Kidney (tissue), 14 donors: ENCODE data around the gene RFX7. TPM values are rescaled to one million over a fixed set of nuclear protein-coding genes. Genes with fewer than 3 reads are reported as not detected.
A peak's percentile ranks its signal among the peaks of the same experiment; 100 is the strongest.

ENCODE experiments used
- DNase-seq, 5 donors: peaks; one replicate each; pipeline ENCODE4 v3.0.0-alpha.2; 2013 to 2020
- FAIRE-seq: peaks from 2 replicates; lab custom pipeline; 2012; peaks lifted over from hg19 to GRCh38; lab: Jason Lieb, UNC
- H3K27ac ChIP-seq, 2 donors: one replicate each; pipeline ENCODE4 v1.7.0; 2013; ENCODE audit warnings: low read depth in 2 of 2, low read length in 2 of 2, inconsistent platforms in 1 of 2
- H3K27me3 ChIP-seq: one replicate; pipeline ENCODE4 v1.7.1; 2013; ENCODE audit warnings: low read length, inconsistent platforms; ENCODE audit not compliant: control insufficient read depth, insufficient read depth
- H3K36me3 ChIP-seq, 3 donors: one replicate each; pipeline versions ENCODE4 v1.7.0 to v1.7.1; 2013; ENCODE audit warnings: low read length in 3 of 3, control low read depth in 1 of 3, inconsistent platforms in 1 of 3; ENCODE audit not compliant: insufficient read depth in 3 of 3, control insufficient read depth in 2 of 3
- H3K4me1 ChIP-seq, 3 donors: one replicate each; pipeline versions ENCODE4 v1.7.0 to v1.7.1; 2013; ENCODE audit warnings: low read length in 3 of 3, inconsistent platforms in 1 of 3, low read depth in 1 of 3; ENCODE audit not compliant: control insufficient read depth in 2 of 3, insufficient read depth in 2 of 3
- H3K4me3 ChIP-seq, 3 donors: one replicate each; pipeline versions ENCODE4 v1.7.0 to v1.8.1; 2013; ENCODE audit warnings: low read length in 3 of 3, control low read depth in 1 of 3, inconsistent platforms in 1 of 3
- H3K9ac ChIP-seq, 3 donors: one replicate each; pipeline versions ENCODE4 v1.7.0 to v1.7.1; 2013; ENCODE audit warnings: low read length in 3 of 3, control low read depth in 1 of 3, inconsistent platforms in 1 of 3
- H3K9me3 ChIP-seq, 3 donors: one replicate each; pipeline versions ENCODE4 v1.7.0 to v1.7.1; 2013; ENCODE audit warnings: low read length in 3 of 3, control low read depth in 1 of 3, inconsistent platforms in 1 of 3; ENCODE audit not compliant: control insufficient read depth in 2 of 3, insufficient read depth in 1 of 3
- CTCF ChIP-seq: IDR thresholded peaks from 3 replicates; pipeline ENCODE4 v1.5.1; 2012; ENCODE audit warnings: mild to moderate bottlenecking, moderate library complexity, borderline replicate concordance; ENCODE audit not compliant: insufficient read depth; ENCODE audit errors: extremely low read depth
- intact Hi-C: fragments of 100-400 bp; cut with DNase I; formaldehyde crosslinking; loops from one replicate; pipeline ENCODE4 v1.11.1; 2022
- polyA plus RNA-seq: library from polyadenylated mRNA; stranded (reverse); fragments of 350-450 nt; fragmentation: Illumina TruSeq; extraction: RNeasy Lipid Tissue Mini Kit (QIAGEN cat#74804); gene quantifications from one replicate; pipeline ENCODE4 v1.2.3, GENCODE V29; 2014; ENCODE audit warnings: low read depth, low replicate concordance; ENCODE audit not compliant: insufficient read depth
- total RNA-seq: library from RNA; stranded (reverse); fragmentation: NEBNext Ultra II Directional; extraction: Animal tissue kit (Norgen Biotek cat#: 25700); gene quantifications from one replicate; pipeline ENCODE4 v1.2.1, GENCODE V29; 2021
- donor health status: control.
- donor health status: control.
- donor health status: control.
- donor health status: control.
- donor health status: control.
- donor health status: DM: yes; HTN: yes; CAD: no.
- donor health status: Normal renal cell carcinoma (clear cell type).

Gene RFX7
- total and polyA plus RNA-seq, 2 donors from 2014 or later: 1.6 to 15.2 TPM

DNA sequence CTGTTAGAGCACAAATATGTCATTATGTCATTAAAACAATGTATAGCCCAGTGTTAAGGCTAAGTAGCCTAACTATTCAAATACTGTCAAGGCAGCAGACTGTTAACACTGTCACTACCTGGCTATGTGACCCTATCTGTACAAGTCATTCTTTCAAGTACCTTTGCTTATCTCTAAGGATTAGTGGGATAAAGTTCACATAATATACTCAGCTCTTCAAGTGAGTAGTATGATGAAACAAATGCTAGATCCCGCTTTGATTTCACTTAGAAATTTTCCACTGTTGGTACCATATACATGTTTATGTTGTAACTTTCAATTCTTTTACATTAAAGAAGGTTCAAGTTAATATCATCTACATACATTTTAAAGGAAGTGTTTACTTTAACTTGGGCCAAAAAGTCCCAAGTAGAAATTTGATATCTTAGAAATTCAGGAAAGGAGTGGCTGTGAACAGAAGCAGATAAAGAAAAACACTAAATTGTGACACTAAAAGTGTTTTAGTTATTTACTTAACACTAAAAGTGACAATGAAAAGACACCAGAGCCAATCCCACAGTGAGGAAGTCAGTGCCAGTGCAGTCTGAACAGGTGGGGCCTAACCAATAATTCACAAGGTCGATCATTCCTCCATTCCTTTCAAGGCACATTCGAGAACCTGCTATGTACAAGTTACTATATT is 4.8 kb upstream of the RFX7 start:
- Histone ChIP-seq H3K27ac (no peak overlapping the region), H3K4me1 (peaks cover 0 to 14% (median 10%) of the 10 kb centered on the region in 3 donors), H3K27me3 (no peaks in the 10 kb centered on the region), H3K9ac (no peak overlapping the region), H3K9me3 (no peaks in the 10 kb centered on the region), H3K4me3 (no peak overlapping the region), H3K36me3 (no peaks in the 10 kb centered on the region)
- FAIRE-seq (no peak), DNase-seq (peak in 2 of 5 donors; percentile 29 to 54)
- no peak for TF ChIP-seq CTCF
- intact Hi-C loops: no loop called here

DNA sequence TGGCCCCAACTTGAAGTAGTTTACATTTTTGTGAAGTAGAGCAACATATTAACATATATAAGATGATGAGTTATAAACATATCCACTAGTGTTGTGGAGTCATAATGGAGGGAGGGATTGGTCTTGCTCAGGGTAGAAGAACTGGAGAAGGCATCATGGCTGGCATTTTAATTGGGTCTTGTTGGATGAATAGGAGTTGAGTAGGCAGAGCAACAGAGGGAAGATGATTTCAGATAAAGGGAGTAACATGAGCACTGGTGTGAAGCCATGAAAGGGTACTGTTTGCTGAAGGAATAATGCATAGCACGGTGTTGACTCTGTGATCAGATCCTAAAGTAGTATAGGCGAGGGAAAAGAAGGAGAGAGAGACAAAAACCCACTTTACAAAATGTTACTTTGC is 3.6 kb upstream of the RFX7 start:
- no peak overlapping the region for H3K4me3 ChIP-seq
- TF ChIP-seq CTCF: no peak
- H3K27me3 ChIP-seq: no peaks in the 10 kb centered on the region
- H3K9me3 ChIP-seq: no peaks in the 10 kb centered on the region
- H3K4me1 ChIP-seq: peaks cover 0 to 14% (median 10%) of the 10 kb centered on the region in 3 donors
- H3K27ac ChIP-seq: no peak overlapping the region
- no peaks in the 10 kb centered on the region for H3K36me3 ChIP-seq
- H3K9ac ChIP-seq: no peak overlapping the region
- DNase-seq (no peak), FAIRE-seq (no peak)
- intact Hi-C loops: no loop called here

DNA sequence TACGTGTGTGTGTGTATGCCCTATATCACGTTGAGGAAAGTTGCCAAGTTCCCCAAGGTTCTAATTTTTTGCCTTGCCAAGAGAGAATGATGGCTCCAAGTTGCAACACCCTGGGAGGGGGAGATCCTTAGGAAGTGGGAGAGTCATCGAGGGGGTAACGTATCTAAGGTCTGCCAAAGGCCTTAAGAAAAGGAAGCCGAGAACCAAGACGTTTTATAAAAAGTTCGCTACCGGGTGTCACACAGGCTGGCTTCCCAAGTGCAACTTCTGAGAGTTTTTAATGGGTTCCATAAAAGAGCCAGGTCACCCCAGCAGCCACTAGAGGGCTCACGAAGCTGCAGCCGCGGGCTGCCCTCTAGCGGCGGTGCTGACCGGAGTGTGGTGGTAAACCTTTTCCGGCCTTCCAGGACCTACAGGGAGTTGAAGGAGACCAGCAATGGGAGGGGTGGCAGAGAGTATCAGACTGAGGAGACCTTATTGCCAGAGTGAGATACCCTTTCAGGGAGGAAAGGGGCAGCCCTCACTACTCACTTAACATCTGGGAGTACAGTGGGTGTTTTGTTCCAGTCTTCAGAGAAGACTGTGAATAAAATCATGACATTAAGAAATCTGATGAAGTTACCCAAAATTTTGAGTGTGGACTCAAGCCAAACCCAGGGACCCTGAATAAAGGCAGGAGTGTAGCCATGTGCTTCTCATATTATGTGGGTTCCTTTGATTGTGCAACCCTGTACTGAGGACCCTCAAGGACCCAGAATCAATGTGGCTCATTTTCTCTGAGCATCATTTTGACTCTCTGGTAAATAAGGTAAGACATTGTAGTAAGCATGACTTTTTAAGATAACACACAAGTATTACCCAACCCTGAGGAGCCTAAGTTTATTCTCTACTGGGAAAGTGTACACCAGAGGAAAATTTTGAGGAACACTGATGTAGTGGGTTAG is 2.5 kb upstream of the RFX7 start:
- Histone ChIP-seq H3K27ac (peak overlapping the region in 1 of 2 donors; percentile 42), H3K36me3 (no peaks in the 10 kb centered on the region), H3K4me1 (peaks cover 0 to 14% (median 10%) of the 10 kb centered on the region in 3 donors), H3K27me3 (no peaks in the 10 kb centered on the region), H3K9me3 (no peaks in the 10 kb centered on the region), H3K9ac (peak overlapping the region in 1 of 3 donors; percentile 27), H3K4me3 (peak overlapping the region in 2 of 3 donors; percentile 62 to 75)
- DNase-seq: peak; percentile 86 to 93 (median 88)
- FAIRE-seq: peak; percentile 30
- peak; percentile 99 for TF ChIP-seq CTCF
- intact Hi-C loops: no loop called here
